ENCODE data around the gene ENOX1.

DNA sequence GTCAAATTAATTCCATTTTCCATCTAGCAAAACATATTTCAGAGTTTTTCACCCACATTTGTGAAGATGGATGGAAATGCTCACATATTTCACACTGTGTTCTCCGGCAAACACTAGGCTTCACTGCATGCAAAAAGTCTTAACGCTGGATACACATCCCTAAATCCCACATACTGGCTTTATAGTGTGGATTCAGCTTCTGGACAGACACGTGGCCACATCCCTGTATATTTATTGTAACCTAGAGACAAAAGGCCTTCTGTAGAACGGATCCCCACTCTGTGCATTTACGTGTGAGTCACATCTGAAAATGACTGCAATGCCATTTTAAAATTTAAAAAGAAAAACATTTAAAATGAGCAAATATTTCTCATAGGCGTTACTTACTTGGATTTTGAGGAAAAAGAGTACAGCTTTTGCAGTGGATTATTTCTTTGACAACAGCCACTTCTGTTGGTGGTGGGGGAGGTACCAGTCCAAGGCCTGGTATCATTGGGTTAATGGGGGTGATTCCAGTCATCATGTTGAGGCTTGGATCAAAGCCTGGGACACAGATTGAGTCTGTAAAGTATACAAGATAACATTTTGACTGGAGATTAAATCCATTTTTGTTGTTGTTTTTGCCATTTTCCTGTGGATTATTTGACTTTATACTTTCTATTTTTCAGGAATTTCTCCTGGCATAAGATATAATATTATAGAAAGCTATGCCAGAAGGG is 425.7 kb downstream of the ENOX1 start:
- no peak for TF ChIP-seq ZFP69B (tag by site-specific recombination; IDR thresholded peaks at IDR 0.05)
- TF ChIP-seq, protein P1, sequence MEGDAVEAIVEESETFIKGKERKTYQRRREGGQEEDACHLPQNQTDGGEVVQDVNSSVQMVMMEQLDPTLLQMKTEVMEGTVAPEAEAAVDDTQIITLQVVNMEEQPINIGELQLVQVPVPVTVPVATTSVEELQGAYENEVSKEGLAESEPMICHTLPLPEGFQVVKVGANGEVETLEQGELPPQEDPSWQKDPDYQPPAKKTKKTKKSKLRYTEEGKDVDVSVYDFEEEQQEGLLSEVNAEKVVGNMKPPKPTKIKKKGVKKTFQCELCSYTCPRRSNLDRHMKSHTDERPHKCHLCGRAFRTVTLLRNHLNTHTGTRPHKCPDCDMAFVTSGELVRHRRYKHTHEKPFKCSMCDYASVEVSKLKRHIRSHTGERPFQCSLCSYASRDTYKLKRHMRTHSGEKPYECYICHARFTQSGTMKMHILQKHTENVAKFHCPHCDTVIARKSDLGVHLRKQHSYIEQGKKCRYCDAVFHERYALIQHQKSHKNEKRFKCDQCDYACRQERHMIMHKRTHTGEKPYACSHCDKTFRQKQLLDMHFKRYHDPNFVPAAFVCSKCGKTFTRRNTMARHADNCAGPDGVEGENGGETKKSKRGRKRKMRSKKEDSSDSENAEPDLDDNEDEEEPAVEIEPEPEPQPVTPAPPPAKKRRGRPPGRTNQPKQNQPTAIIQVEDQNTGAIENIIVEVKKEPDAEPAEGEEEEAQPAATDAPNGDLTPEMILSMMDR (tag by site-specific recombination; IDR thresholded peaks at IDR 0.05) = no peak

All from HEK293 (cell line).